Measurements from ENCODE around the gene LPP.

LPP gene

DNA sequence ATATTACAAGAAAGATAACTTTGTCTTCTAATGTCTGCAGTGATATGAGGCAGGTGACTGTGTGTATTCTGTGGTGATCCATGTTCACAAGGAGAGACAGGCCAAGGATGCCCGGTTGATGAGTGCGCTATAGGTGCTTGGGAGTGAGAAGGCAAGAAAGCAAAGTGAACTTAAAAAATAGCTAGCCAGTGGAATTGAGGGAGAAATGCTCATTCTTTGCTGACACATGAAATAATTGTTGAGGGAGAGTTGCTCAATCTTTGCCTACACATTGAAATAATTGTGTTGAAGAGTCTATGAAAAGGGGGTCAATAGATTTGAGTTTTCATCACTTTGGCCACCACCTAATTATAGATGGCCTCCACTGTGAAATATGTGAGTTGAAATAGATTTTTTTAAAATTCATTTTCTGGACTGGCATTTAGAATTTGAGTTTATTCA is 156.3 kb downstream of the LPP start:
- Histone ChIP-seq H3K36me3 (ENCODE audit: control insufficient read depth, insufficient read depth, low read length, severe bottlenecking) (peaks cover 4% of the 10 kb centered on the region), H3K4me1 (ENCODE audit: control insufficient read depth, insufficient read depth, low read length) (peaks cover 8% of the 10 kb centered on the region), H3K9ac (ENCODE audit: low read length) (no peak overlapping the region), H3K4me3 (ENCODE audit: low read length) (no peak overlapping the region), H3K27me3 (replicated peaks; ENCODE audit: control insufficient read depth, insufficient read depth, low read length) (no peaks in the 10 kb centered on the region), H3K9me3 (ENCODE audit: control insufficient read depth, low read length) (no peaks in the 10 kb centered on the region)
- peak; percentile 20 for DNase-seq (ENCODE audit: low read depth)

DNA sequence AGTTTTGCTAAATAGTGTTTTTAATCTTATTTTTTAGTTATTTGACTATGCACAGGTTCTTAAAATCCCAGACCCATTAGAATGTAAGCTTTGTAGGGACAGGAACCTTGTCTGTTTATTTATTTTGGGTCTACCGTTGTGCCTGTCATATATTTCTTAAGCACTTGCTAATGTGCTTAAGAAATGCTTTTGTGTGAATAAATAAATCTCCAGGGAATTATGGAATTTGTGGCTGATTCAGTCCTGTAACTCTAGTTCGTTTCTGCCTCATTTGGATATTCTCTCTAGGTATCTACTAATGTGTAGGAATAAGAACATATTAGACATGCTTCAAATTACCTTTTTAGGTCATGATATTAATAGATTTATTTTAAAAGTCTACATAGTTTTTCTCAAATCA is 161.6 kb downstream of the LPP start:
- Histone ChIP-seq H3K27me3 (replicated peaks; ENCODE audit: control insufficient read depth, insufficient read depth, low read length) (no peaks in the 10 kb centered on the region), H3K4me1 (ENCODE audit: control insufficient read depth, insufficient read depth, low read length) (peaks cover 26% of the 10 kb centered on the region), H3K36me3 (ENCODE audit: control insufficient read depth, insufficient read depth, low read length, severe bottlenecking) (no peaks in the 10 kb centered on the region), H3K9me3 (ENCODE audit: control insufficient read depth, low read length) (no peaks in the 10 kb centered on the region), H3K9ac (ENCODE audit: low read length) (no peak overlapping the region), H3K4me3 (ENCODE audit: low read length) (peak overlapping the region; percentile 47)
- DNase-seq (ENCODE audit: low read depth), result peak; percentile 28

DNA sequence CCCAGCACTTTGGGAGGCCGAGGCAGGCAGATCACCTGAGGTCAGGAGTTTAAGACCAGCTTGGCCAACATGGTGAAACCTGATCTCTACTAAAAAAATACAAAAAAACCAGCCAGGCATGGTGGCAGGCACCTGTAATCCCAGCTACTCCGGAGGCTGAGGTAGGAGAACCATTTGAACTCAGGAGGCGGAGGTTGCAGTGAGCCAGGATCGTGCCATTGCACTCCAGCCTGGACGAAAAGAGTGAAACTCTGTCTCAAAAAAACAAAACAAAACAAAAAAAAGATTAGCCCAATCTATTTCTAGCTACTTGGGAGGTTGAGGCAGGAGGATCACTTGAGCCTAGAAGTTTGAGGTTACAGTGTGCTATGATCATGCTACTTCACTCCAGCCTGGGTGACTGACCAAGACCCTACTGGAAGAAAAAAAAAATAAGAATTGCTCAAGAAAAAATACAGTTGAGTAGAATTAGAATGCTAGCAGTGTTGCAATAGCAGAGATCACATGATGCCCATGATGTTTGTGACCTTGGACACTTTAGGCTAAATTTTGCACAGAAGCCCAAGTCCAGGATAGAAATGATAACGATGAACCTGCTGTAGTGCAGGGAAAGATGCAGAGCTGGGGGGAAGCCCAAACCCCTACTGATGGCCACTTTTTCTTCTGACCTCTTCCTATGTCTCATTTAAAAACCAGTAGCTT is 162.2 kb downstream of the LPP start:
- Histone ChIP-seq H3K4me3 (ENCODE audit: low read length) (peak overlapping the region; percentile 50), H3K36me3 (ENCODE audit: control insufficient read depth, insufficient read depth, low read length, severe bottlenecking) (no peaks in the 10 kb centered on the region), H3K9me3 (ENCODE audit: control insufficient read depth, low read length) (no peaks in the 10 kb centered on the region), H3K9ac (ENCODE audit: low read length) (peak overlapping the region; percentile 38), H3K4me1 (ENCODE audit: control insufficient read depth, insufficient read depth, low read length) (peaks cover 26% of the 10 kb centered on the region), H3K27me3 (replicated peaks; ENCODE audit: control insufficient read depth, insufficient read depth, low read length) (no peaks in the 10 kb centered on the region)
- peak; percentile 73 for DNase-seq (ENCODE audit: low read depth)

DNA sequence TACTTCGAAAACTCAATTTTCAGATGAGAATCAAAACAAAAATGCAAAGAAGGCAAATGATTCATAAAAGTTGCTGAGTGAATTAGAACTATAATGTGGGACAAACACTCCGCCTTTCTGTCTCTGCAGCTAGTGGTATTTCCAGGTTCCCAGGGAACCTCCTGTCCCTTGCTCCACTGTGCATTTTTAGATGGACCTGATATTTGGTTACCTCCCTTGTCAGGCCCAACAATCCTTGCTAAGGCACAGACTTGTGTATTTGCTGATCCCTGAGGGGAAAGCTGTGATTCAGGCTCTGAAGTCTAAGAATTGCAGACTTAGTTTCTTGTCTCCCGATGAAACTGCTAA is 162.7 kb downstream of the LPP start:
- Histone ChIP-seq H3K9me3 (ENCODE audit: control insufficient read depth, low read length) (no peaks in the 10 kb centered on the region), H3K4me3 (ENCODE audit: low read length) (peak overlapping the region; percentile 50), H3K4me1 (ENCODE audit: control insufficient read depth, insufficient read depth, low read length) (peaks cover 26% of the 10 kb centered on the region), H3K36me3 (ENCODE audit: control insufficient read depth, insufficient read depth, low read length, severe bottlenecking) (no peaks in the 10 kb centered on the region), H3K9ac (ENCODE audit: low read length) (peak overlapping the region; percentile 38), H3K27me3 (replicated peaks; ENCODE audit: control insufficient read depth, insufficient read depth, low read length) (no peaks in the 10 kb centered on the region)
- peak; percentile 52 for DNase-seq (ENCODE audit: low read depth)

DNA sequence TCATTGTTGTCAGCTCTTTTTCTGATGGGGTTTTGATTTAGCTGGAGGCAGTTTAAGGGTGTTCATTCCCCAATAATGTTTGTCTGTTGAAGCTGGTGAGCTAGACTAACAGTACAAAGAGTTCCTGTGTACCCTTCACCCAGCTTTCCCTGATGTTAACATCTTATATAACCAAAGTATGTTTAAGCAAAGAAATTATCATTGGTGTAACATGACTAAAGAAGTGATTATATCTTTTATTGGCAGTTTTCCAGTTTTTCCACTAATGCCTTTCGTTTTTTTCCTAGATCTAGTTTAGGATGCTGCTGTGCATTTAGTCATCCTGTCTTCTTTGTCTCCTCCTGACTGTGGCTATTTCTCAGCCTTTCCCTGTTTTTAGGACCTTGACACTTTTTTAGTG is 165.6 kb downstream of the LPP start:
- no peak overlapping the region for H3K4me3 ChIP-seq (ENCODE audit: low read length)

DNA sequence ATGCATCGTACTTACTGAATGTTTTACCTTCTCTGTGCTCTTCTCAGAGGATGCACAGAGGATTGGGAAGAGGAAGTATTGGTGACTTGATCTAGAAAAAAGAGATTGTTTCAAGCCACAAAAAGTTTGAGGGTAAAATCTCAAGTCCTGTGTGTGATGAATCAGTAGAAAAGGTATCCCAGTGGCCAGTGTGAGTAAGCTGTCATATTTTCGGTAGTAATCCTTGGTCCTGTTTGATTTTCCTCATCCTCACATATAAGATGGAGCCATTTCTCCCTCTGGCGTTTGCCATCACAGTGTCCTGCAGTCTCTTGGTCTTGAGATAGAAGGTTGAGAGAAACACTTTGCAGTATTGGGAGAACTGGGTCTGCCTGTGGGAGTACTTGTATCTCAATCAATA is 166.8 kb downstream of the LPP start:
- peaks cover 20% of the 10 kb centered on the region for H3K4me1 ChIP-seq (ENCODE audit: control insufficient read depth, insufficient read depth, low read length)

More for the DNA sequence above, 165.6 kb downstream of the LPP start:
- DNase-seq (ENCODE audit: low read depth), result peak; percentile 22
- no peak overlapping the region for H3K9ac ChIP-seq (ENCODE audit: low read length)
- no peaks in the 10 kb centered on the region for H3K27me3 ChIP-seq (replicated peaks; ENCODE audit: control insufficient read depth, insufficient read depth, low read length)
- H3K36me3 ChIP-seq (ENCODE audit: control insufficient read depth, insufficient read depth, low read length, severe bottlenecking), result no peaks in the 10 kb centered on the region
- H3K4me1 ChIP-seq (ENCODE audit: control insufficient read depth, insufficient read depth, low read length), result peaks cover 26% of the 10 kb centered on the region
- no peaks in the 10 kb centered on the region for H3K9me3 ChIP-seq (ENCODE audit: control insufficient read depth, low read length)

DNA sequence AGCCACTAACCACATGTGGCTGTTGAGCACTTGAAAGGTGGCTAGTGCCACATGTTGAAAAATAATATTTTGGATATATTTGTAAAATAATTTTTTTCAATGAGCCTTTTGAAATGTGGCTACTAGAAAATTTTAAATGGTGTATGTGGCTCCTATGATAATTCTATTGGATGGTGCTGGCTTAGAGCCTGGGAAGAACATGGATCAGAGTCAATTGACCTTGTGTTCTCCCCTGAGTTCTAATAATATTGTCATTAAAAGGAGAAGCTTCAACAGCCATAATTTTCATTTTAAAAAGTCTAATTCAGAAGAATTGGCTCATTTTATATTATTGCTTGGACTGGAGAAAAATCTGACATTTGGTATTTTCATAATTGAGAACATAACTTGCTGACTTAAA is 167.3 kb downstream of the LPP start:
- Histone ChIP-seq H3K9me3 (ENCODE audit: control insufficient read depth, low read length) (no peaks in the 10 kb centered on the region), H3K27me3 (replicated peaks; ENCODE audit: control insufficient read depth, insufficient read depth, low read length) (no peaks in the 10 kb centered on the region), H3K9ac (ENCODE audit: low read length) (no peak overlapping the region), H3K4me3 (ENCODE audit: low read length) (no peak overlapping the region), H3K36me3 (ENCODE audit: control insufficient read depth, insufficient read depth, low read length, severe bottlenecking) (no peaks in the 10 kb centered on the region), H3K4me1 (ENCODE audit: control insufficient read depth, insufficient read depth, low read length) (peaks cover 19% of the 10 kb centered on the region)
- DNase-seq (ENCODE audit: low read depth), result no peak

More for the DNA sequence above, 166.8 kb downstream of the LPP start:
- peak; percentile 44 for DNase-seq (ENCODE audit: low read depth)
- Histone ChIP-seq H3K36me3 (ENCODE audit: control insufficient read depth, insufficient read depth, low read length, severe bottlenecking) (no peaks in the 10 kb centered on the region), H3K27me3 (replicated peaks; ENCODE audit: control insufficient read depth, insufficient read depth, low read length) (no peaks in the 10 kb centered on the region), H3K9me3 (ENCODE audit: control insufficient read depth, low read length) (no peaks in the 10 kb centered on the region), H3K9ac (ENCODE audit: low read length) (no peak overlapping the region), H3K4me3 (ENCODE audit: low read length) (no peak overlapping the region)

DNA sequence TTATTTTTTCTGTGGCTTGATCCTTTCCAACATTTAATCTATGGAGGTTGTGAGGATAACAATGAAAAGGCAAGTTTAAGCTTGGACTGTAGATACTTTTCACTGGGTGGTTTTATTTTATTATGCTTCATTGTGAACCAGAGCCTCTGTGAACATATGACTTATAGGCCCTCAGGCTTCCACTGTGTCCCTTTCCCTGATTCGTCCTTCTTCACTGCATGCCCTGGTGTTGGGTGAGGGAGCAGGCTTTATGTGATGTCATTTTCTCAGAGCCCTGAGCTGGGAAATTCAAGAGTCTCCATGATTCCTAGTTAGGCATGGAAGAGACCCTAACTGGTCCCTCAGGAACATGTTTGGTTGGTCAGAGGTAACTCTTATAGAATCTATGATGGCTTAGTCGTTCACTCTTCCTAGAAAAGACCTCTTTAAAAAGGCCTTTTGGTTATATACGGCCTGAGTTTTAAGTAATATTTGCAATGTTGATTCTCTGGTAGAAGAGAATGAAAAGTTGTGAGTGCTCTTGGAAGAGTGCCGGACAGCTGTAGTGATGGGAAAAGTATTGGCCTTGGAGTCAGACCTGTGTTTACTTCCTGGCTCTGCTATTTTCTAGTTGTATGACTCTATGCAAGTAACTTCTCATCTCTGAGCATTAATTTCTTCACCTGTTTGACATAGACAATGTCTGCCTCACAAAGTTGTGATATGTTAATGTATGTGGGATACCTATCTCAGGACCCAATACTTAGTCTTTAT is 168.4 kb downstream of the LPP start:
- H3K4me1 ChIP-seq (ENCODE audit: control insufficient read depth, insufficient read depth, low read length), result peaks cover 18% of the 10 kb centered on the region
- H3K4me3 ChIP-seq (ENCODE audit: low read length), result no peak overlapping the region
- H3K27me3 ChIP-seq (replicated peaks; ENCODE audit: control insufficient read depth, insufficient read depth, low read length), result no peaks in the 10 kb centered on the region
- H3K9ac ChIP-seq (ENCODE audit: low read length), result no peak overlapping the region
- no peaks in the 10 kb centered on the region for H3K36me3 ChIP-seq (ENCODE audit: control insufficient read depth, insufficient read depth, low read length, severe bottlenecking)
- no peaks in the 10 kb centered on the region for H3K9me3 ChIP-seq (ENCODE audit: control insufficient read depth, low read length)
- DNase-seq (ENCODE audit: low read depth), result no peak

DNA sequence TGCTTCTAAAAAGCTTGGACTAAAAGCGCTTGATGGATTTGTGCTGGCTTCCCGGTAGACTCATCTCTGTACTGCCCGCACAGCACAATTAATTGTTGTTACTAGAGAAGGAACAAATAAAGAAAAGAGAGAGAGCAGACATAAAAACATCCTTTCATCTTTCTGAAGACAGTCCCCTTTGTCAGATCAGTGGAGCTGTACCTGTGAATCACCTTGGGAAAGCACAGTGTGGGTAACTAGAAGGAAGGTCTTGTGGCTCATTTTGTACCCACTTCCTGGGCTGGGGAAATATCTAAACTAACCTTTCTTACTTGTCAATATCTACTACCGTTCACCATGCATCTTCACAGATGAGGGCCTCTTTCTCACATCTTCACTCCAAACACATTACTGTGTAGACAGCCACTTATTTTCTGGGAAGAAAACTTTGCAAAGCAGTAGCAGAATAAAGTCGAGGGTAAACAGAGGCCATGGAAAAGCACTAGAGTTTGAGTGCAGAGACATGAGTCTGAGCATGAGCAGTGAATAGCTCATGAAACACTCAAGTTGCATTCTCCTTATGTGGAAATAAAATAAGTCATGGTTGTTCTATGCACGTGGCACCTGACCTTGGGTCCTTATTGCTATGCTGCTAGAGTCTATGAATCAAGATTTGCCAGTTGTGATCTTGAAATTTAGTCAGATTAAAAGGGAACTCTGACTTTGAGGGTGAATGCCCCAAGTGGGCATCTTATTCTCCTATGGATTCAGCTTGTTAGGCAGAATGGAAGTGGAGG is 169.3 kb downstream of the LPP start:
- no peak for DNase-seq (ENCODE audit: low read depth)
- no peak overlapping the region for H3K4me3 ChIP-seq (ENCODE audit: low read length)

DNA sequence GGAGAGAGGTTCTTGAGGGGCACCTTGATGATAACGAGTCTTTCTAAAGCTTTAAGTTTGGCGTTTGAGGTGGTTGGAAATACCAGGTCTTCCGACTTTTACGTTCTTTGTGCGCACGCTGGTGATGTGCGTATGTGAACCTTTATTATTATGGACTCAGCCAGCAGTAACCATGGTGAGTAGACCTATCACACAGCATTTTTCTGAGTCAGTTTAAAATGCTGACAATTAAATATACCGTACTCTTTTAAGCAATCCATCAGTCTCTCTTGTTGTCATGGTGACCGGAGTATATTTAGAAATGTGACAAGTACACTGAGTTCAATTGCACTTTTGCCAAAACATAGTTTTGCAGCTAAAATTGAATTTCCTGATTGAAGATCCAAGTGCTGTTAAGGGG is 172.2 kb downstream of the LPP start:
- Histone ChIP-seq H3K36me3 (ENCODE audit: control insufficient read depth, insufficient read depth, low read length, severe bottlenecking) (no peaks in the 10 kb centered on the region), H3K27me3 (replicated peaks; ENCODE audit: control insufficient read depth, insufficient read depth, low read length) (no peaks in the 10 kb centered on the region), H3K9ac (ENCODE audit: low read length) (no peak overlapping the region), H3K9me3 (ENCODE audit: control insufficient read depth, low read length) (no peaks in the 10 kb centered on the region), H3K4me1 (ENCODE audit: control insufficient read depth, insufficient read depth, low read length) (peaks cover 16% of the 10 kb centered on the region), H3K4me3 (ENCODE audit: low read length) (no peak overlapping the region)
- DNase-seq (ENCODE audit: low read depth), result no peak

More for the DNA sequence above, 169.3 kb downstream of the LPP start:
- Histone ChIP-seq H3K27me3 (replicated peaks; ENCODE audit: control insufficient read depth, insufficient read depth, low read length) (no peaks in the 10 kb centered on the region), H3K4me1 (ENCODE audit: control insufficient read depth, insufficient read depth, low read length) (peaks cover 16% of the 10 kb centered on the region), H3K36me3 (ENCODE audit: control insufficient read depth, insufficient read depth, low read length, severe bottlenecking) (no peaks in the 10 kb centered on the region), H3K9ac (ENCODE audit: low read length) (no peak overlapping the region), H3K9me3 (ENCODE audit: control insufficient read depth, low read length) (no peaks in the 10 kb centered on the region)

DNA sequence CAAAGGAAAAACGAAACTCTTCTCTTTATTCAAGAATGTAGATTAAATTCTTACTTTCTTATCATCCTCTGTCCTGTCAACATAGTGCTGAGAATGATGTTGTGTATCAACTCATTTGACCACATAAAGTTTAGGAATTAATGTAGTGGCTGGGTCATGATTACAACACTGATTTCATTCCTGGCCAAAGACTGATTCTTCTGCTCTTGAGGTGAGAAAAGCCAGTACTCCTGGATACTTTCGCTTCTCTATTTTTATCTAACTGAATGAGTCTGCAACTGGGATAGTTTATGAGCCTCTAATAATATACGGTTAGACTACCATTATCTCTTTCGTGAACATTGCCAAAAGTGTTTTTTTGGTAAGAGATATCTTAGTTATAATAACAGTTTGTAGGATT is 173.0 kb downstream of the LPP start:
- no peak overlapping the region for H3K9ac ChIP-seq (ENCODE audit: low read length)
- no peak for DNase-seq (ENCODE audit: low read depth)
- no peak overlapping the region for H3K4me3 ChIP-seq (ENCODE audit: low read length)
- peaks cover 16% of the 10 kb centered on the region for H3K4me1 ChIP-seq (ENCODE audit: control insufficient read depth, insufficient read depth, low read length)
- no peaks in the 10 kb centered on the region for H3K36me3 ChIP-seq (ENCODE audit: control insufficient read depth, insufficient read depth, low read length, severe bottlenecking)
- no peaks in the 10 kb centered on the region for H3K9me3 ChIP-seq (ENCODE audit: control insufficient read depth, low read length)
- no peaks in the 10 kb centered on the region for H3K27me3 ChIP-seq (replicated peaks; ENCODE audit: control insufficient read depth, insufficient read depth, low read length)
